GM19238 (cell line): ENCODE results near the gene EXOC6B.

Experiments
- DNase-seq: peaks from one replicate; pipeline ENCODE4 v3.0.0; 2011; ENCODE audit warnings: low spot score; ENCODE audit not compliant: insufficient read length

Gene EXOC6B

DNA sequence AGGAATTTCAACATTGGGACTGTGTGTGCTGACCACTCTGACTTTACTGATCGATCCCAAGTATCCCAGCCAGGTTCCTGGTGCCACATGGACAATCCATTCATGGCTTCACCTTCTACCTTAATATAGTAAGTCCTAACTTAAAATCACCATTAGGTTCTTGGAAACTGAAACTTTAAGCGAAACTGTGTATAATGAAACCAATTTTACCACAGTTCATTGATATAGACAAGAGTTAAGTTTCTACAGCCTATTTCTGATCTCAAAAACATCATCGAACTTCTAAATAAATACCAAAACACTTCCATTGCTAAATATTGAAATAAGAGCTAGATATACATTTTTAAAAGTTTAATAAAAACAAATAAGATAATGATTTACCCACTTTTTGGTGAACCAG lies 4.4 kb upstream of the EXOC6B start:
- DNase-seq = no peak

DNA sequence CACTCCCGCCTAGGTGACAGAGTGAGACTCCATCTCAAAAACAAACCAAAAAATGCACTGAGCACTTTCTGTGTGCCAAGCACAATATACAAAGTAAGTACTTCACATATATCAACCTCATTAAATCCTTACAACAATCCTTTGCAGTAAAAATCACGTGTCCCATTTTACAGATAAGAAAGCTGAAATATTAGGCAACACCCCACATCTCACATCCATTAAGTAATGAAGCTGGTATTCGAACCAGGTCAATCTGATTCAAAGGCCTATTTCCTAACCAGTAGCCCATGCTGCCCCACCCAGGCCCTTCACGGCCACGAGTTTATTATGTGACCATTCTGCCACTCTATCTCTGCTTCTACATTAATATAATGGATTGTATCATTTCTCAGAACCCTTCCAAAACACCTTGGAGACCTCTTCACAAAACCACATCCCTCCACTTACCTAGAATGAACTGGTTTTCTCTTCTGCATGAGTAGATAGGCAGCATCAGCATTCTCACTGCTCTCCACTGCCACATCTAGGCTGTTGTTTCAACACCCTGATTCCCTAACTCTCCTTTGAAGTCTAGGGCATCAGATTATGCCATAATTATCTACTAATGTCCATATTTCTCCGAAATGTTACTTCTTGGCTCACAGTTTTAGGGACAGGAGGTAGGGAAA lies 3.1 kb upstream of the EXOC6B start:
- DNase-seq = no peak

DNA sequence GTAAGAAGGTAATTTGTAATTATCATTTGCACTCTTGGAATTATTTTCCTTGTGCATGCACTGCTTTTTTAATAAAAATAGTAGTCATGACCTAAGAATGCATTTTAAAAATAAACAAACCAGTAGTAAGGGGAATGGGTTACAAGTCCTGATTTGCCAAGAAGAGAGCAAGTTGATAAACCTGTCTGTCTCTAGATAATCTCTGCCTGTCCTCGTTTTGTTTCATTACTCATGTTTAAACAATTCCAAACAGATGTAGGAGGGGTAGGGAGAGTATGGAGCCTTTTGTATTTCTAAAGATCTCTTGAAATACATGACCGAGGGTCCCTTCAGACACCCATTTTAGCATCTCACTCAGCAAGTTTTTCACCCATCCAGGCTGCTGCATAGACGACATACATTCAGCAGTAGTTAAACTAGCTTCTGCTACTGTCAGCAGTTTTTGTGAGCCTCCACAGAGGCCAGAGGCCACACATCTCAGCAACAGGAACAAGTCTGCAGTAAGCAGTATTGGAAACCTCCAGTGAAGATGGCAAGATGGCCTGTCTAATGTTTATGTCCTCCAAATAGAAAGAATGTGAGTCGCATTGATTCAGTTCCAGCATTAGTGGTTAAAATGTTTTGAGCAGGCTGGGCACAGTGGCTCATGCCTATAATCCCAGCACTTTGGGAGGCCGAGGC lies 2.3 kb upstream of the EXOC6B start:
- DNase-seq = no peak

DNA sequence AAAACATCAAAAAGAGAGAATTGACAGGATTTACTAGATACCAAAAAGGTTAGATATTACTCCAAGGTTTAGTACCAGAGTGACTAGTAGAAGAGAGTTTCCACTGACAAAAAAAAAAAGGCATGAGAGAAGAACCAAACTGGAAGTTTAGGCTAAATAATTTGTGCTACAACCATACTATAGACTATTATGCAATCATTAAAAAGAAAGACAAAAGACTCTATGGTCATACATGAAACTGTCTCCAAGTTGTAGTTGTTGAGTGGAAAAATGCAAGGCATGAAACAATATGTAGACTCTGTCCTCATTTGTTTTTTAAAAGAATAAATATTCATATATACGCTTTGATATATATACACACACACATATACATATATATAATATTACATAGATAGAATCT lies 1.7 kb upstream of the EXOC6B start:
- no peak for DNase-seq

DNA sequence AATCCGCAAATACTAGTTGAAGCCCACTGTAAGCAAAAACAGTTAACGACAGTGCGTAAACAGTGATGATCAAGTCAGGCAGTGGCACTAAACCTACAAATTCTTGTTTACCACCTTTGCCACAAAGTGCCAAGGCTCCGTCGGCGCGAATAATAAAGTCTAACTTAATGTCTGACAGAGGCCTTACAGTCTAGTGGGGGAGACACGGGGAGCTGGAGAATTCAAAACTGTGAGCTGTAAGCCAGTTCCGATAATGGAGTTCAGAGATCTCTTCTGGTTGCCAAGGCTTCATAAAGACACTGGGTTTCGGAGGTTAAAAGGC lies 284 bp upstream of the EXOC6B start:
- no peak for DNase-seq

DNA sequence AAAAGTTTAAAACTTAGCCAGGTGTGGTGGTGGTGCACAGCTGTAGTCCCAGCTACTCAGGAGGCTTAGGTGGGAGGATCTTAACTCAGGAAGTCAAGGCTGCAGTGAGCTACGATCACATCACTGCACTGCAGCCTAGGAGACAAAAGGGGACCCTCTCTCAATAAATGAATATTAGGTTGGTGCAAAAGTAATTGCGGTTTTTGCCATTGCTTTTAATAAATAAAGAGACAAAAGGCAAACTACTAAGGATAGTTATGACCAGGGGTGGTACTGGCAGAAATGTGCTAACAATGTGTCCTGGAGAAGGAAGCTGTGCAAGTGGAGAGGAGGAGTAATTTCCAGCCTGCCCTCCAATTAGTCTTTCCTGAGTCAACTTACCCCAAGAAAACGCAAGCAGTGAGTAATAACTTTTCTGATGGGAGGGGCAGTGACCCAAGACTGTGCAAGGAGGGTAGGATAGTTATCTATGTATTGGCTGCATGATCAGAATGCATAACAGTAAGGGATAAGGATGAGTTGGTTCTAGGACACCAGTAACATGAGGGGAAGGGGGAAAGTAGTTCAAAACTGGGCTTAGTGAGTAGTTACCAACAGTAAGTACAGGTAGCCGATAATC lies 1.5 kb downstream of the EXOC6B start:
- DNase-seq = no peak

DNA sequence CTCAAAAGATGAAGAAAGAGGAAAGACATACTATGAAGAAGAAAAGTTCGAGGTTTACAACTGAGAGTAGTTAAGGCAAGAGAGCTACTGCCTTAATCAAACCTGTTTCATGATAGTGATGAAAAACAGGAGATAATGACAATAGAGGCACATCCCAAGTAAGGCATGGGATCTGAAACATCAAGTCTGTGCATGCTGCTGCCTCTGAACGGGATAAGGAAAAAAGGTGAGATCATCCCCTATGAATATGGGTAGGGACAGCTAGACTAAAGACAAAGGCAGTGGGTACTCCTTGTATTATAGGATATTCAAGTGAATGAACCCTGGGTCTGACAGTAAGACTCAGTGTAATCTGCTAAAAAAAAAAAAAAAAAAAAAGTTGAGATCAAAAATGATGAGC lies 3.0 kb downstream of the EXOC6B start:
- DNase-seq = no peak

DNA sequence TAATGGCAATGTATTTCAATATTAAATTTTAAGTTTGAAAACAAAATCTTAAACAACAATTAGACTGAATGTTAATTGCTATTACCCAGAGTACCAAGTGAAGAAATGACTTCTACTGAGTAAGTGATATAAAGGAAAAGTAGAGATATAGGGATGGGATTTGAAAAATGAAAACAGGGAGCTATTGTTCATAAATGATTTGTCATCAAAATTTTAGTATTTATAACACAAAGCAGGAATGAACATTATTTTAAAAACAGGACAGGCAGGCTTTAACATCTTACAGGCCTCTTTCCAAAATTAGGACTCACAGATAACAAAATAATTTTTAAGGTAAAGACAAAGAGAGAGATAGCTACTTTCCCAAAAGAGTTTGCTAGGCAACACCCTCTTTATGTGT lies 3.9 kb downstream of the EXOC6B start:
- DNase-seq = no peak

DNA sequence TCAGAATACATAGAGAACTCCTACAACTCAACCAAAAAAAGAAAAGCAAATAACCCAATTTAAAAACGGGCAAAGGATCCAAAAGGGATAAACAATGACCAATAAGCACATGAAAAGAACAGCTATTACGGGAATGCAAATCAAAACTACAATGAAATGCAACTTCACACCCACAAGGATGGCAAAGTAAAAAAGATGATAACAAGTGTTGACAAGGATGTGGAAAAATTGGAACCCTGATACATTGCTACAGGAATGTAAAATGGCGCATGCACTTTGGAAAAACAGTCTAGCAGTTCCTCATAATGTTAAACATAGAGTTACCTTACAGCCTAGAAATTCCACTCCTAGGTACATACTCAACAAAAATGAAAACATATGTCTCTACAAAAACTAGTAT lies 4.7 kb downstream of the EXOC6B start:
- no peak for DNase-seq

DNA sequence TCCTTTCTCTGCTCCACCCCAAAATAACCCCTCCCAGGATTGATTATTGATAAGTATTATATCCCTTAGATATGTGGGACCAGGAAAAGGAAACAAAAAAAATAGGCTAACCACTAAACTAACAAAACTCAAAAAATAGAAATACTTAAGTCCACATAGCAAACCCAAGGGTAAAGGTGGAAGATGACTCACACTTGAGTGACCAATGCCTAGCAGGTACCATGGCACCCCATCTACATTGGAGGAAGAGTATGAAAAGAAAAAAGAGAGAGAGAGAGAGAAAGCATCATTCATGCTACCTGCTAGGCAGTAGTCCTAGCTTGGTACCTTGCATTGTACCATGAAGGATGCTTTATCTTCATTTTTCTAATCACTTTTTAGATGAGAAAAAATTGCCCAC lies 6.3 kb downstream of the EXOC6B start:
- no peak for DNase-seq

DNA sequence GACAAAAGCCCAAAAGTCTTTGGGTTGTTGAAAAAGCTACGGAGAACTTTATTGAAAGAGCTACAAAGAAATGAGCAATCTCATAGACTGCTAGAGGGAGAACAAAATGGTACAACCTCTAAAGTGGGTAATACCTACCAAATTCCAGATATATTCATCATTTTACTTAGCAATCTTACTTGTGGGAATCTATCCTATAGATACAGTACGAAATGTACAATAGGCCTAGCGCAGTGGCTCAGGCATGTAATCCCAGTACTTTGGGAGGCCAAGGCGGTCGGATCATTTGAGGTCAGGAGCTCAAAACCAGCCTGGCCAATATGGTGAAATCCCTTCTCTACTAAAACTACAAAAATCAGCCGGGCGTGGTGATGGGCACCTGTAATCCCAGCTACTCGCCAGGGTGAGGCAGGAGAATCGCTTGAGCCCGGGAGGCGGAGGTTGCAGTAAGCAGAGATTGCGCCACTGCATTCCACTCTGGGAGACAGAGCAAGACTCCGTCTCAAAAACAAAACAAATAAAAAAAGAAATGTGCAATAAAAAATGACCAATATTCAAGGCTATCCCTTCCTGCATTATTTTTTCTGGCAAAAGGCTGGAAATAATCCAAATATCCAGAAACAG lies 10.1 kb downstream of the EXOC6B start:
- DNase-seq = no peak

DNA sequence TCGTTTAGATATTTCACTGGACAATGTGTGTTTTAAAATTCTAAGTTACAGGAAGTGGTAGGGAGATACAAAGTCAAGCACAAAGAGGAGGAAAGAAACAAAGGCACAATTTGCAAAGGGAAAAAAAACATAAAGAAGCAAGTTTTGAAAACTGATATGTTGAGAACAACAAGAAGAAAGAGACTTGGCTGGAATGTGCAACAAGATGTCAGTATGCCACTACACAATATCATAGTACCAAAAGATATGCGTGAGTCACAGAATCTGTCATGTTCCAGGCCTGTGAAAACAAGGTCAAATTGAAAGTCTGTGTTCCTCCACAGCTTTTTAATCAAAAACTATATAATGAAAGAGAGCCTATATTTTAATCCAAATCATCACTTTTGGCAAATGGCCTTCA lies 12.0 kb downstream of the EXOC6B start:
- DNase-seq = no peak

DNA sequence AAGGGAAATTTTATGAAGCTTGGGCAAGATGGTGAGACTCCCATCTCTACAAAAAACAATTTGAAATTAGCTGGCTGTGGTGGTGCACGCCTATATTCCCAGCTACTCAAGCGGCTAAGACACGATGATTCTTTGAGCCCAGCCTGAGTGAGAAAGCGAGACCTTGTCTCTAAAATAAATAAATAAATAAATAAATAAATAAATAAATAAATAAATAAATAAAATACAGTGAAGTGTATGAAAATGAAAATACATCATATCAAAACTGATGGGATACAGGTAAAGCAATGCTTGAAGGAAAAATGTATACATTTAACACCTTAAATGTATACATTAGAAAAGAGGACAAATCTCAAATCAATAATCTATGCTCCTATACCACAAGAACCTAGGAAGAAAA lies 15.7 kb downstream of the EXOC6B start:
- DNase-seq = no peak

DNA sequence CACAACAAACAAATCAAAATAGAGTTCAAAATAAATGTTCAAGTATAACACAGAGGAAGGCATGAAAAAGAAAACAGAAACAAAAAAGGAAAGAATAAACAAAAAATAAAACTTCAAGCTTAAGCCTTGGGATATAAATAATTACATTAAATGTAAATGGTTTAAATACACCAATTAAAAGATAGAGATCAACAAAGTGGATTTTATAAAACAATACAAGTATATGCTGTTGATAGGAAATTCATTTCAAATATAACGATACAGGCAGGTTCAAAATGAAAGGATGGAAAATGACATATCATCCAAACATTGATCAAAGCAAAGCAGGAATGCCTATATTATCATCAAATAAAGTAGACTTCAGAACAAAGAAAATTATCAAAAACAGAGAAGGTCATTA lies 16.7 kb downstream of the EXOC6B start:
- DNase-seq = no peak

DNA sequence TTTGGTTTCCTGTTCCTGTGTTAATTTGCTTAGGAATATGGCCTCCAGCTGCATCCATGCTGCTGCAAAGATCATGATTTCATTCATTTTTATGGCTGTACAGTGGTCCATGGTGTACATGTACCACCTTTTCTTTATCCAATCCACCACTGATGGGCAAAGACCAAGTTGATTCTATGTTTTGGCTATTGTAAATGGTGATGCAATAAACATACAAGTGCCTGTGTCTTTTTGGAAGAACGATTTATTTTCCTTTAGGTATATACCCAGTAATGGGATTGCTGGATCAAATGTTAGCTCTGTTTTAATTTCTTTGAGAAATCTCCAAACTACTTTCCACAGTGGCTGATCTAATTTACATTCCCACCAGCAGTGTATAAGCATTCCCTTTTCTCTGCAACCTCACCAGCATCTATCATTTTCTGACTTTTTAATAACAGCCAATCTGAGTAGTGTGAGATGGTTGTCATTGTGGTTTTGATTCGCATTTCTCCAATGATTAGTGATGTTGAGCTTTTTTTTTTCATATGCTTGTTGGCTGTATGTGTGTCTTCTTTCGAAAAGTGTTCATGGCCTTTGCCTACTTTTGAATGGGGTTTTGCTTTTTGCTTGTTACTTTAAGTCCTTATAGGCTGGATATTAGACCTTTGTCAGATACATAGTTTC lies 19.4 kb downstream of the EXOC6B start:
- DNase-seq = no peak

DNA sequence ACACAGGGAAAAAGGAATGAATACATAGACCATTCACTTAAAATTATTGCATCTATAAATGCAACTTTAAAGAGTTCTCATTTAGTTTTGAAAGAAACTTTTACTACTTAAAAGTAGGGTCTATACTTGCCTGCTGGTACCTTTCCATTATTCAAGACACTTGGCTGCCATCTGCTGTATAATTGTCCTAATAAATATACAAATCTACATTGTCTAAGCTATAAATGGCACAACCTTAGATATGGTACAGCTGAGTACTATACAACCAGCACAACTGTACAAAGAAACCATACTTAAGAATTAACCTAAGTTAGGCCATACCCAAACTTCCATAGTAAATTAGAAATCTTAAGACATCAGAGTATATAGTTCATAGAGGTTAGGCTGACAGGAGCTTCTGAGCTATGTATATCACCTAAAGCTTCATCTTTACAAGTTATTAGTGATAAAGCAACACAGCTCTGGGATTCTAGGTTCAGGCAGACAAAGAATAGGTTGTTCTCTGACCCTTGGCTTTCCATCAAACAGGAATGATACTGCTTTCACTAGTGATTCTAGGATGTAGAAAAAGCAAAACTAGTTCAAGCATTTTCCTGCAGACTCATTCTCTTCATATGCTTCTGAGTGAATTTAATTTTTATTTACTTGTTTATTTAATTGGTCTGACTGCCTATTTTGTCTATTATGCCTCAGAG lies 22.1 kb downstream of the EXOC6B start:
- DNase-seq = no peak

DNA sequence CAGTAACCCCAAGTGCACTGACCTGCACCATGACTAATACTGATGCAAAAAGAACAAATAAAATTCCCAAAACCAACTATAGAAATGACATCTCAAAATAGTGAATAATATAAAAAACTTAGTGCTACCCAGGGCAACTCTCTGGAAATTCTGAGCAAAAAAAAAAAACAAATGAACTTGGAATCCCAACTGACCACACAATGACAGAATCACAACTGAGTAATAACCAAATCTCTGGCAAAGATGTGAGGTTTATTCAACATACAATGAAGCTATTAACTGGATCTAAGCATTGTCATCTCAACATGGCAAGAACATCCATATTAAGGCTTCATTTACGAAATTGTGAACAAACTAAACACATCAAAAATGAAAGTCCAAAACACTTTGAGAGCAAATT lies 22.7 kb downstream of the EXOC6B start:
- no peak for DNase-seq

DNA sequence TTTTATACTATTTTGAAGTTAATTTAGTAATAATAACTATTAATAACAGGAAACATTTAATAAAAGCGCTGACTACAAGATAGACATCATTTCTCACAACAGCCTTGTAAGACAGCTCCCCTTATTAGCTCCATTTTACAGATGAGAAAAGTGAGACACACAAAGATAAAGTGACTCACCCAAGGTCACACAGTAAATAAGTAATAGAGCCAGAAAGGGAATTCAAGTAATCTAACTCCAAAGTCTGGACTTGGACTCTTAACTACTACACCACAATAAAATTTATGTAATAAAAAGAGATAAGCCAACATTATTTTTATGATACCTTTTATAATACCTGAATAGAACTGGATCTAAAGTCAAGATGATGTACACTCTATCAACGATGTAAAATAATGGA lies 25.3 kb downstream of the EXOC6B start:
- no peak for DNase-seq

DNA sequence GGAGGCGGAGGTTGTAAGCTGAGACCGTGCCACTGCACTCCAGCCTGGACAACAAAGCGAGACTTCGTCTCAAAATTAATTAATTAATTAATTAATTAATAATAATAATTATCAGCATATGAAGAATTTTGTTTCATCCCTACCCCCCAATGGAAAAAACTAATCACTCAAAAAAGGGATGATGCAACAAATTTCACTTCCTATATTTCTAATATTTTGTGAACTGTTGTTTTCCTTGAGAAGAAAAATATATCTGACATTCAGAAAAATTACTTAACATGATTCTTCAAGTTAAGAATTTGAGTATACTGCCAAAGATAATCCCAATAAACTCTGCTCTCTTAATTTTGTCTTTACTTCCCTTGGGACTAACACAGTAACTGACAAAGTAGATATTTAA lies 28.1 kb downstream of the EXOC6B start:
- DNase-seq = no peak

DNA sequence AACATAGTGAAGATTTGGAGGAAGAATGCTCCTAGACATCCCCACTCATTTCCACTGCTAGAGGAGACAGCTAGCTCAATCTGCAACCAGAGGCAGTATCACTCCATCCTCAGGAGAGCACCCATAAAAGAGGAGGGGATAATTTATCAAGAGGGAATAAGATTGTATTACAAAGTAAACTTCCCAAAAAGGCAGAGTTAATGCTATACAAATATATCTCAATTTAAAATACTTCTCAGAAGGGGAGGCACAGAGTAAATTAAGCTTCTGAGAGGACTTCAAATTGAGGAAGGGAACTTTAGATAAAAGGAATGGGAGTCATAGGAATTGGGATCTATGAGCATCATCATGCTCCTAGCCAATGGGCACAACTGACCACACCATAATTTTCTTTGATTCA lies 29.1 kb downstream of the EXOC6B start:
- DNase-seq = no peak

DNA sequence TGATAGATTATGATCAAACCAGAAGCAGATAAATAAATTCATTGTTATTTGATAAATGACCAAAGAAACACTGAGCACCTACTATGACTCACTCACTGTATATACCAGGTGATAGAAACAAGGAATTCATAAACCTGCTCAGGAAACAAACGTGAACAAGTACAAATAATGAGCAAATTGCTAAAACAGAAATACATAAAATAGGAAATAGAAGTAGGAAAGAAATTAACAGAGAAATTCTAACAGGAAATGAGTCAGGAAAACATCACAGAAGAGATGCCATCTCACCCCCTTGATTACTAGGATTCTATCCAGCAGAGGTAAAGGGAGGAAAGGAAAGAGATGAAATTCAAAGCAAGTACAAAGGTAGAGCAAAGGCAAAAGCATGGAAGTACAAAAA lies 31.3 kb downstream of the EXOC6B start:
- no peak for DNase-seq
